Left cardiac atrium (tissue), 4 donors: ENCODE data around the gene CCDC124. TPM values are rescaled to one million over a fixed set of nuclear protein-coding genes. Genes with fewer than 3 reads are reported as not detected.

Source experiments
- ATAC-seq, 2 donors: fragments of 200-7000 bp; cut with Tn5 transposase; one replicate each; pipeline ENCODE4 v1.9.1; 2020; ENCODE audit warnings: mild to moderate bottlenecking in 2 of 2, moderate library complexity in 2 of 2
- DNase-seq: peaks from one replicate; pipeline ENCODE4 v3.0.0-alpha.2; 2020
- intact Hi-C, 2 donors: fragments of 100-400 bp; cut with DNase I; formaldehyde crosslinking; loops; one replicate each; pipeline versions ENCODE4 v1.14.1 to v1.15.1; 2022 to 2023
- total RNA-seq, 2 donors: library from RNA; stranded (reverse); fragmentation: NEBNext Ultra II Directional; extraction: Animal tissue kit (Norgen Biotek cat#: 25700); gene quantifications; one replicate each; pipeline ENCODE4 v1.2.1, GENCODE V29; 2021
- donor health status: DM: no; HTN: yes; CAD: no.
- donor health status: DM: no; HTN: yes; CAD: no; lungs with severe emphysema.
- donor health status: DM: yes; HTN: yes; CAD: no.
- donor health status: Dilated cardiomyopathy.

Gene CCDC124
- total RNA-seq, 2 donors from 2014 or later = 74.5 to 86.8 TPM

- DNase-seq = no peak
- intact Hi-C loops = loop anchor here in 1 of 2 donors (10.0 kb wide), 1 partner anchor 105 kb away; no protein-coding TSS in a partner anchor
These were observed 17.1 kb downstream of the CCDC124 start for GRCh38 chr19:17949956-17950309.

GRCh38 chr19:17950310-17951156, 17.7 kb downstream of the CCDC124 start:
- DNase-seq (peak; percentile 42), ATAC-seq (no peak)
- intact Hi-C loops = no loop called here

More at GRCh38 chr19:17949956-17950309, 17.1 kb downstream of the CCDC124 start:
- ATAC-seq = no peak

DNA sequence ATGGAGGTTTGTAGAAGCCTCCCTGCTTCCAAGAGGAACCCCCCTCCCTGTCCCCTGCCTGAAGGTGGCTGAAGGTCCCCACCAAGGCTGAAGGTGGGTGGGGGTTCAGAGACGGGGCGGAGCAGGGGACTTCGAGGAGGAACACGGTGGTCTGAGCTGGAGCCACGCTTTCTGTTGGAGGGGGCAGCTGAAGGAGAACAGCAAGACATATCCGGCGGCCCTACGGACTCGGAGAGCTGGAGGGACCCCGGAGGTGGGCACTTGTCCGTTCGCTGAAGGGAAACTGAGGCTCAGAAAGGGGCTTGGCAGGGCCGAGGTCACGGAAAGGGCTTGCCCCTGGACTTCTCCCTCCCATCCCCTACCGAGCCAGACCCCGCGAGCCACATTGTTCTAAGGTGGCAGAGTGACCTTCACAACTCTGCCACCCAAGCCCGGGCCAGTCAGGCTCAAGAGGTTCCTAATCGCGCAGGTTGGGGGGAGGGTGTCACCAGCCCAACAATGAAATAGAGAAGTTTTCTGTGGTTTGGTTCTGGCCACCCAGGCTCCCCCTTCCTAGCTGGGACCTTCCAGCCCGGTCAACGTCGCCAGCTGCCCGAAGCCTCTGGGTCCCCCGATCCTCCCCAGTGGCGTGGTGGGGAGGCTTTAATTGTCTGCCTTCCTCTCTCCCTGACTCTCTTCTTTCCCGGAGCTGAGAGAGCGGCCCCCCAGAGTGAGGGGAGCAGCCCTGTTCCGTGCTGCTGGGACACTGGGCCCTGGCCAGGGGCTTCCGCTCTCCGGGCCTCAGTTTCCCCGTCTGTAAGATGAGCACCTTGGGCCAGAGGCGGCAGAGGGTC, 18.6 kb downstream of the CCDC124 start:
- DNase-seq = no peak

GRCh38 chr19:17951990-17952976, 19.5 kb downstream of the CCDC124 start:
- ATAC-seq (no peak), DNase-seq (no peak)
- intact Hi-C loops = no loop called here

More for the DNA sequence above, 18.6 kb downstream of the CCDC124 start:
- ATAC-seq = no peak
- intact Hi-C loops = no loop called here

GRCh38 chr19:17953316-17953801, 20.5 kb downstream of the CCDC124 start:
- ATAC-seq (no peak), DNase-seq (no peak)
- intact Hi-C loops = no loop called here

- ATAC-seq (no peak), DNase-seq (no peak)
- intact Hi-C loops = no loop called here
These were observed 21.1 kb downstream of the CCDC124 start for GRCh38 chr19:17953869-17954268.

- intact Hi-C loops = no loop called here
- DNase-seq (no peak), ATAC-seq (no peak)
These were observed 21.6 kb downstream of the CCDC124 start for GRCh38 chr19:17954401-17954800.

DNA sequence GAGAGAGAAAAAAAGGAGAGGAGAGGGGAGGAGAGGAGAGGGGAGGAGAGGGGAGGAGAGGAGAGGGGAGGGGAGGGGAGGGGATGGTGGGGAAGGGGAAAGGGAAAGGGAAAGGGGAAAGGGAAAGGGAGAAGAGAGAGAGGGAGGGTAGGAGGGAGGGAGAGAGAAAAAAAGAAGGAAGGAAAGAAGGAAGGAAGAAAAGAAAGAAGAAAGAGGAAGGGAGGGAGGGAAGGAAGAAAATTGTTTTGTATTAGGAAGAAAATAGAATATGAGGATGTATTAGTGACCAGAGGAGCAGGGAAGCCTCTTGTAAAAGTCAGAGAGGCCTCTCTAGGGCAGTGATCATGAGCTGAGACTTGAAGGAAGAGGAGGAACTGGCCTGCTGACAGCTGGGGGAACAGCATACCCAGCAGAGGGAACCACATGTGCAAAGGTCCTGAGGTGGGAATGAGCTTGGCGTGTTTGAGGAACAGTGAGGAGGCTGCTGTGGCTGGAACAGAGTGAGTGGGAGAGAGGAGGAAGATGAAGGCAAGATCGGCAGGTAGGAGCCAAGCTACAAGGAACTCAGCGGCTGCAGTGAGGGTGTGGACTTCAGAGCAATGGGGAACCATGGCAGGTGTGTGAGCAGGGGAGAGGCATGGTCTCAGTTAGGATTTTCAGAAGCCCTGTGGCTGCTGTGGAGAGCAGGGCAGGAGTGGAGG, 24.5 kb downstream of the CCDC124 start:
- ATAC-seq = no peak
- DNase-seq = no peak
- intact Hi-C loops = no loop called here

DNA sequence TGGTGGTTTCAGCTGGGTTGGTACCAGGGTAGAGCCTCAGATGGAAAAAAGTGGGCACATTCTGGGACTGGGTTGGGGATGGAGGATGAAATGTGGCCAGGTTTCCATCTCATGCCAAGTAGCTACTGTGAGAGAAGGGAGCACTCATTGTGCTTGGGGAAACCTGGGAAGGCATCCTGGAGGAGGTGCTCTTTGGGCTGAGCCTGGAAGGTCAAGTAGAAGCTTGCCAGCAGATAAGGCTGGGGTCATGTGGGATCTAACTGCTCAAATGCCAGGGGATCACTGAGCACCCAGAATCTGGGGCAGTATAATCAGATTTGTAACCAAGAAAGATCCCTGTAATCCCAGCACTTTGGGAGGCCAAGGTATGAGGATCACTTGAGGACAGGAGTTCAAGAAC, 25.1 kb downstream of the CCDC124 start:
- DNase-seq (no peak), ATAC-seq (no peak)
- intact Hi-C loops = no loop called here

- no peak for DNase-seq
- intact Hi-C loops = no loop called here
- ATAC-seq = no peak
These were observed 31.3 kb downstream of the CCDC124 start for GRCh38 chr19:17963936-17964691.

- intact Hi-C loops = no loop called here
- ATAC-seq = no peak
- DNase-seq = no peak
These were observed 32.7 kb downstream of the CCDC124 start for GRCh38 chr19:17965370-17966128.

GRCh38 chr19:17966129-17966483, 33.3 kb downstream of the CCDC124 start:
- intact Hi-C loops = no loop called here
- no peak for ATAC-seq
- no peak for DNase-seq

DNA sequence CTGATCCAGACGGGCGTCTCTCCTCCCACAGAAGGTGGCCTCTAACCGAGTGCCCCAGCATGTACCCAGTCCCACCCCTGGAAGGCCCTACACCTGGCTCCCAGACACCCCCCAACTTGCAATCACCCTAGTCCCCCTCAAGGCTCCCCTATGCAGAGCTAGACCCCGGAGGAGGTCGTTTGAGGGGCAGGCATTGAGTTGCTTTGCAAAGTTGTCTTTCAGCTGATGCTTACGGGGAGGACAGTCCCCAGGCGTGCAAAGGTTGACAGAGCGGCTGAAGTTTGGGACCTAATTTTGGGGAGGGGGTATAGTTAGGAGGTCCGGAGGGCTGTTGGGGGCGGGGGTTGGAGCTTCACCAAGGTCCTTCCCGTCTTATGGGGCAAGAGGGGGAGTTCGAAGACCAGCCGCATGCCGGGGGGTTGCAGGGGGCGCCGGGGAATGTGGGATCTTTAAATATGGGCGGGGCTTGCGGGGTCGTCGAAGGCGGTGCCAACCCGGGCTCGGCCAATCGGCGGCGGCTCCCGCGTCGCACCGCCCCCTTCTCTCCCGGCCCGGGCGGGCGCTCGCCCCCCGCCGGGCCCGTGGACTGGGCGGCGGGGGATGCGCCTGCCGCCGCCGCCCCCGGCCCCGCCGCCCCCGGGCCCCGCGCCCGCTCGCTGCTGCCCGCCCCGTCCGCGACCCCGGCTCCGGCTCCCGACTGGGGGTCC, 33.9 kb downstream of the CCDC124 start, which contains the start of gene KCNN1:
Gene KCNN1 (plus strand): TSS at position 558 of the 707 bp plus-strand sequence. CDS start 6,782 bp downstream, outside the sequence.
- DNase-seq (no peak), ATAC-seq (peak; percentile 12 to 61)
- intact Hi-C loops = no loop called here

DNA sequence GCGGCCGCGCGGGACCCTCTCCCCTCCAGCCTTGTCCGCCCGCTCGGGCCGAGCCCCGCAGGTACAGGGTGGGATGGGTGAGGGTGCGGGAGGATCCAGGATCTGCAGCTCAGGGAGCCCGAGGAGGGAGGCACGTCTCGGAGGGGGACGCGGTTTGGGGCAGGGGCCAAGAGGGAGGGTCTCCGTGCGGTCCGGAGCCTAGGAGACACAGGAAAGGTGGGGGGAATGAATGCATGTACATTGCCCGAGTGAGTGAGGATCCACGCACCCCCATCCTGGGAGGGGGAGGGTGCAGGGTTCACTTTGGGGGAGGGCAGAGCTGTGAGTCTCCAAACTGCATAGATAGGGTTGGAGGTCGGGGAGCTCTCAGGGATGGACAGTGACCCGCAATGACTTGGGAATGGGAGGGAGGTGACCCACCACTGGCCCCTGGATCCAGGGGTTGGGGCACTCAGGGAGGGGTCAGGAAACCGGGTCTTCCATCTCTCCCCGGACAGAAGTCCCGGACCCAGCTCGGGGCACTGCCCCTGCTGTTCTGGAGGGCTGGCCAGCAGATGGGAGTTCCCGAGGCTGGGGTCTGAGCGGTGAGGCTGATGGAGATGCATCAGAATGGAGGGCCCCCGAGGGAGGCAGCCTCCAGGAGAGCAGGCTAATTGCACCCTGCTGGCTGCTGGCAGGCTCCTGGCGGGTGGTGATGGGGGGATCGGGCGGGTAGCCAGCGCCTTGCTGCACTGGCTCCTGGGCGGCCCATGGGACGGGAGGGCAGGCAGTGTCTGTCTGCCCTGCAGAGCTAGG, 34.6 kb downstream of the CCDC124 start:
- ATAC-seq = no peak
- no peak for DNase-seq
- intact Hi-C loops = no loop called here

- ATAC-seq (no peak), DNase-seq (no peak)
- intact Hi-C loops = no loop called here
These were observed 35.5 kb downstream of the CCDC124 start for GRCh38 chr19:17968362-17968761.
